Measurements from ENCODE around the gene MAFG.

The MAFG gene

DNA sequence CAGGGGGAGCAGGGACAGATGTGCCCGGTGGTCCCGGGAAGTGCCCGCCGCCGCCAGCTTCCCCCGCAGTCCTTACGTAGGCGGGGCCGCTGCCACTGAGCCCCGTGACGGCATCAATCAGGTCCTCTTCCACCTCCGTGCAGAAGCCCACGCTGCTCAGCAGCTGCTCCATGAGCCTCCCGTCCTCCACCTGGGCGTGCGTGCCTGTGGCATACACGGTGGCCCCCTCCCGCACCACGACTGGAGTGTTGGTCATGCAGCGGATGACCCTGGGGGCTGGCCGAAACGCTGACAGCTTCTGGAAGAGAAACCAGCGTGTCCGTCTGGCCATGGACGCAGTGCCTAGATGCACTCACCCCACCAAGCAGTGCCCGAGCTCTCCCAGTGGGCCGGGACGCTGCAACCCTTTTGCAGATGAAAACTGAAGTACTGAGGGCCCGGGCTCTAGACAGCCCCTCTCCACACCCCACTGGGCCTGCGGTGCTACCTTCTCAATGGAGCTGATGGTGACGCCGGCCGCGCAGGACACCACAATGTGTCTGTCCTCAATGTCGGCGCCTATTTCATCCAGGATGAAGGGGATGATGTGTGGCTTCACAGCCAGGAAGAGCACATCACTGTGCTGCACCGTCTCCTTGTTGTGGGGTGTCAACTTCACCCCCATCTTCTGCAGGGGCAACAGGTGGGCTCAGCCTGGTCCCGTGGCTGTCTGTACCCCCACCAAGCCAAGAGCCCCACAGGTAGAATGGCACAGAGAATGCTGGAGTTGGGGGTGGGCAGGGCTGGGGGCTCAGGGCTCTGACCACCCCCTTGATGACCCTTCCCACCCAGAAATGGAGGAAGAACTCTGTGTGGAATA, 7.5 kb upstream of the MAFG start:
- DNase-seq = no peak

DNA sequence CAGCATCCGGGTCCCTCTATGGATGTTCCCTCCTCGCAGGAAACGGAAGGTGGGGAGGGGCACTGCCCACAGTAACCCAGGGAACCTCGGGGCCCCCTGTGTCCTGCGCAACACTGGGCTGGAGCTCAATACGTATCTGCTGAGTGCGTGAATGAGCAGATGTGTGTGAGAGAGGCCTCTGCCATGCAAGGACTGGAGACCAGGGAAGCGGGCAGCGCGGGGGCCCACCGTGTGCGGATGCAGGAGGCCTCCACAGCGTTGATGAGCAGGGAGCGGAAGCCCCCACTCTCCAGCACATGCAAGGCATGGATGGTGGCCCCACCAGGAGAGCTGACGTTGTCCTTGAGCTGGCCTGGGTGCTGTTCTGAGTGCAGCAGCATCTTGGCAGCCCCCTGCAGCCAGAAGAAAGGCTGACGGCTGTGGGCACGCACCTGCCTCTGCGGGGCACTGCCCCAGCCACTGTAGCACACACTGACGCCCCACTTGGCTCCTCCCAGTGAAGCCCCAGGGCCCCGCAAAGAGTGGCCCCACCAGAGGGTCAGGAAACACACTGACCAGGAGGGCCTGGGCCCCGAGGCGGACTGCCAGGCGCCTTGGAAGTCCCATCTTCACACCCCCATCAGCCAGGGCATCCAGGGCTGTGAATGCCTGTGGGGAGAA, 6.7 kb upstream of the MAFG start:
- no peak for DNase-seq

GRCh38 chr17:81933178-81933699, 5.7 kb upstream of the MAFG start:
- no peak for DNase-seq

DNA sequence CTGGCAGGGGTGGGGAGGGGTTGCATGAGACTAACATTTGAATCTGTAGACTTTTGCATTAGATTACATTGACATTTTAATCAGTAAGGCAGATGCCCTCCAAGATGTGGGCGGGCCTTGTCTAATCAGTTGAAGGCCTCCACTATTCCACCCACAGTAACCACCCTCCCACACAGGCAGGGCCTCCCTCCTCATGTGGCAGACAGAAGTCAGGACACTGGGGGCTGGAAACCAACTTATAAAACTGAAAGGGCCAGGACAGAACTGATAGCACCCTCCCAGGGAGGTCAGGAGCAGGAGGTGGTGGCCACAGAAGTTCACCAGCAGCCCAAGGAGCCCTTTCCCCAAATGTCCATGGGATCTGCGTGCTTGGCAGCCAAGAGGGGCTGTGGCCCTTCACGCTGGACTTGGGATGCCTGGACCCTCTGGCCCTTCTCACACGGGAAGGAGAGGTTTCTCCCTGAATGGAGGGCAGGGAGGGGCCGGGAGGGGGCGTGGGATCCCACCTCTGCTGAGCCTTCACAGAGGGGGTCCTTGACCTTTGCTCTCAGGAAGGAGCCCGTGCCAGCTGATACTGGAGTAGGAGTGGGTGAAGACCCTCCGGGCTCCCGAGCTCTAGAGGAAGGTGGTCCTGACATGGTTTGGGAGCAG, 4.9 kb upstream of the MAFG start:
- no peak for DNase-seq

- DNase-seq = peak; percentile 92 to 98
Measured at GRCh38 chr17:81931557-81932332, 4.2 kb upstream of the MAFG start.

GRCh38 chr17:81931189-81931556, 3.6 kb upstream of the MAFG start:
- DNase-seq = peak in 1 of 2 experiments; percentile 67

GRCh38 chr17:81930142-81931125, 2.9 kb upstream of the MAFG start:
- peak; percentile 89 to 91 for DNase-seq

DNA sequence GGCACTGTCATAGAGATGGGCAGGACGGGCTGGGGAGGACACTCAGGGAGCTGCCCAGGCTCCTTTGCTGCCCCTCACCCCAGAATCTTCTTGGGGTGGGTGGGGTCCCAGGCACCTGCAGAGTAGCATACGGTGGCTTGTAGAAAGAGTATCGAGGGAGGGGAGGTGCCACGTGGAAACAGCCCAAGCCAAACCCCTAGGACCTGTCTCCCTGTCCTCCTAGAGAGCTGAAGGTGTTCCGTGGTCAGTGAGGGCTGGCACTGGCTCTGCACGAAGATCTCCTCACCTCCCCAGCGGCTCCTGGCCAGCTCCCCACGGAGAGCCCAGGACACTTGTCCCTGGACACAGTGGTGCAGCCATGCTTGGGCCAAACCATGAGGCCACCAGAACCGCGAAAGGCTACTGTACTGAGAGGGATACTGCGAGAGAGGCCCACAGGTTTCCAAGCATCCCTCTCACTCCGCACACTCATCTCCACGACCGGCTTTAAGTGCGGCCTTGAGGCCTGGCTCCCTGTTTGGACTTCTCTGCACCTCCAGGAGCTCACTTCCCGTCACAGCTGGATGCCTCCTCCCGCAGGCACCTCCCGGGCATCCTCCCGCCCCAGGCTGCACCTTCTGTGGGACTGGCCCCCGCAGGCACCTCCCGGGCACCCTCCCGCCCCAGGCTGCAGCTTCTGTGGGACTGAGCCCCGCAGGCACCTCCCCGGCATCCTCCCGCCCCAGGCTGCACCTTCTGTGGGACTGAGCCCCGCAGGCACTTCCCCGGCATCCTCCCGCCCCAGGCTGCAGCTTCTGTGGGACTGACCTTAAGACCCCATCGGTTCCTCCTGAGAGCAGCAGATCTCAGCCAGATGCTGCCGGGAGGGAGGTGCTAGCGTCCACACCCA, 2.0 kb upstream of the MAFG start:
- DNase-seq = peak in 1 of 2 experiments; percentile 26

DNA sequence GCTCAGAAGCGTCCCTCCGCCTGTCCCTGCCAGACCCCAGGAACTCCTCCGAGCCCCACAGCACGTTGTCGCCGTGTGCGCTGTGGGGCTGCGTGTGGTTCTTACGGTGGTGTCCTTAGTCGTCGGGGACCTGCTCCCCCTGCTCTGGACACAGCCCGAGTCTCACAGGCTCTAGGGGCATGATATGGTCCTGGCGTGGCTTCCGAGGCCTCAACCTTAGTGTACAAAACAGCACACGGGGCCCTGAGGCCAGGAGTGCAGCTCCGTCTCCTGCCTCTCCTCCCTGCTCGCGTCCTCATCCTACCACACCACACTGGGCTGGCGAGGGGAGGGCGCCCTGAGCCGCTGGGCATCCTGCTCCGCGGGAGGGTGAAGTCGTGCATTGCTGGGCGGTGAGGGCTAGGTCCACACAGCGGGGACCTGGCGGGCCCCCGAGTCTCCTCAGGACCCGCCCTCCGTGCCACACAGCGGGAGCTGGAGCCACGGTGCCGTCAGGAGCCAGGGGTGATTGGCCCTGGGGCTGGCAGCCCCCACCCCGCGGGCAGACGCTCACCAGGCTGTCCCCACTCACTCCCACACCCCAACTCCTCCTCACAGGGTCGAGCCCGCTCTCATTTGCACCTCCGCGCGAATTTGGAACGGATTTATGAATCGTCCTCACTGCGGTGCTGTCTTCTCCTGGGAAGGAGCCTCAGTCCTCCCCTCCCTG, 1.2 kb upstream of the MAFG start:
- DNase-seq = no peak

DNA sequence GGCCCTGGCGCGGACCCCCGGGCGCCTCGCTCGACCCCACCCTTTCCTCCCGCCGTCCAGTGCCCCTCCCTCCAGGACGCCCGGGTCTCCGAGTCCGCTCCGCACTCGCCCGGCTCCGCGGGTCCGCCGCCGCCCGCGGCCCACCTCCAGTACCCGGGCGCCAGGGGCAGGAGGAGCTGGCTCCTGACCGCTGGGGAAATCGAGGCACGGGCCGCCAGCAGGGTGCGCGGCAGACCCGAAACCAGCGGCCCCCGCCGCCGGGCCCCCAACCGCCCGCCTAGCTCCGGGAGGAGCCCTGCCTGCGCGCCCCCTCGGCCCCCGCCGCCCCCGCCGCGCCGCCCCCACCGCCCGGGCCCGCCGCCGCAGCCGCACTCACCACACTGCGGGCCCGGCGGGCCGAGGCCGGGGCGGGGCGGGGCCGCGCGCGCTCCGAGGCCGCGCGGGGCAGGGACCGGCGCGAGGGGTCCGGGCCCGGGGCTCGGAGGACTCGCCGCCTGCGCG, 333 bp downstream of the MAFG start:
- no peak for DNase-seq

DNA sequence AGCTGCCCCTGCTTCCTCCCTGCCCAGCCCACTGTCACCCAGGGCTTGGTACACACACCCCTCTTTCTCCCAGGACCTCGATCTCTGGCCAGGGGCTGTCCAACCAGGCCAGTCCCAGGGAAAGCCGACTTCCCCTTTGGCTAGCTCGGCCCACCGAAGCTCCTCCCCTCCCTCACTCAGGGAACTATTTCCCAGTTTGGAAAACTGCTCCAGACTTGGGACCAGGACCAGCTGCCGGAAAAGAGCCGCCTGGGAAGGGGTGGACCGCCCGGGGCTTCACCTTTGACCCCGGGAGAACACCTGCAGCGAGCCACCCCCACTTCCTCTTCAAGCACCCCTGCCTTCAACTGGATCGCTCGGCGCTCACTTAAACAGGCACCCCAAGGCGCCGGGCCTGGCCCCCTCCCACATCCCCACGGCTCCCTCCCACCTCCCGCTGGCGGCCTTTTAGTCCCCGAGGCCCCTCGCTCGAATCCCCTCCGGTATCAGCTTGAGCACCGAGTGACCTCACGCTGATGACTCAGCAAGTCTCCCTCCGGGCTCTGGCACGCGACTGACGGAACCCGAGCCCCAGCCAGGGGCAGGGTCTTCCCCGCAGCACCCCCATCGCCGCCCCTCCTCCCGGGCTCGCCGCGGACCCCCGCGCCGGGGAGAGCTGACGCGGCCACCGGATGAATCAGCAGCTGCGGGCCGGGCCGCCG, 934 bp downstream of the MAFG start:
- no peak for DNase-seq

GRCh38 chr17:81925860-81926450, 1.6 kb downstream of the MAFG start:
- DNase-seq = no peak

- no peak for DNase-seq
Measured at GRCh38 chr17:81924557-81925532, 2.7 kb downstream of the MAFG start.

DNA sequence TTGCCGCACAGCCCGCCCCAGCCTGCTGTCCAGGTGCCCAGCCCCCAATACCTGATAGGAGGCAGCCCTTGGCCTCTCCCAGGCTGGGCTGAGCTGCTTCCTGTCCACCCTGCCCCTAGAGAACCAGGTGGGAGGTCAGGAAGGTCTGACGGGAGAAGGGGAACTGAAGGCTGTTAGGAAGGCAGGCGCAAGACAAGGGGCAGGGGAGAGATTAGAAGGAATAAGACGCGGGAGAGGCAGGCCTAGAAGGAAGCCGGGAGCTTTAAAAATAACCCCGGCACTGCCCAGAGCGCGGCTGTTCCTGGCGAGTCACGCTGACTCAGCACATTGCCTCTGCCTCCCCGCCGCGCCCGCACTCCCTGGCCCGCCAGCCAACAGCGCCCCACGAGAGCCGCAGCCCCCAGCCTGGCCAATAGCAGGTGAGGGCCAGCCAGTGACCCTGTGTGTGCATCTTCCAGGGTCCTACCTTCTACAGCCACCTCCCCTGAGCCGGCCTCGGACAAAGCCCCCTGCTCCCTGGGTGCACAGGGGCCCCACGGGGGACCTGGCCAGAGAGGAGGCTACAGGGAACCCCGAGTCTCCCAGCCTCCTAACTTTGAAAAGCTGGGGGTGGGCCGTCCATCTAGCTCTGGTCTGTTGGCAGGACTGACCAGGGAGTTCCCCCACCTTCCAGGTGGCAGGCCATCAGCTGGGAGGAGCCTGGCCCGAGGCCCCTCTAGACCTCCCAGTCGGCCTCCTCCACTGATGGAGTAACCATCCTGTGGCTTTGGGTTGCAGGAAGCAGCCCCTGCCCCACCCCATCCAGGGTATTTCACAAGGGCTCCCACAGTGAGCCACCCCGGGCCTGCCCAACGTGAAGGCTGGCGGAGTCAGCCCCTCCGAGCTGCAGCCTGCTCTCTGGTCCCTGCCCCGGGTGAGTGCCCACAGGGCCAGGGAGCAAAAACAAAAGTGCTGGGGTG, 4.0 kb downstream of the MAFG start:
- DNase-seq = no peak

GRCh38 chr17:81922566-81923301, 4.8 kb downstream of the MAFG start:
- no peak for DNase-seq
